NB4 (cell line): Measurements from ENCODE around the gene QRICH2.
A peak's percentile ranks its signal among the peaks of the same experiment; 100 is the strongest.

Experiments
- DNase-seq: peaks from one replicate; pipeline ENCODE4 v3.0.0; 2010; ENCODE audit warnings: low read depth
- H3K4me3 ChIP-seq: one replicate; pipeline ENCODE4 v1.5.1; 2011; ENCODE audit warnings: mild to moderate bottlenecking, low read depth, low read length, moderate library complexity
- MYC ChIP-seq: IDR thresholded peaks from 2 replicates; pipeline ENCODE4 v1.6.1; 2011; ENCODE audit warnings: low read depth, low read length
- POLR2A ChIP-seq: IDR thresholded peaks from 2 replicates; pipeline ENCODE4 v1.6.1; 2011; ENCODE audit warnings: mild to moderate bottlenecking; ENCODE audit not compliant: insufficient read length; ENCODE audit errors: extremely low read depth
- TF ChIP-seq, protein P1 (sequence below): IDR thresholded peaks from one replicate; pipeline ENCODE4 v1.5.1; 2012; ENCODE audit warnings: low read depth, low read length
- TF ChIP-seq, protein P2 (sequence below): IDR thresholded peaks from 2 replicates; pipeline ENCODE4 v1.6.1; 2011; ENCODE audit warnings: low read depth, low read length

The QRICH2 gene

GRCh38 chr17:76264755-76265623 lies 43.1 kb downstream of the QRICH2 start, which contains the start of gene UBALD2:
Gene UBALD2, plus strand, starts transcription at chr17:76265348. Its CDS starts 158 bp downstream, at chr17:76265506.
- peak; percentile 99 for DNase-seq
- peak within 1 kb of the TSS; percentile 85 for H3K4me3 ChIP-seq
- peak; percentile 69 for TF ChIP-seq POLR2A
- TF ChIP-seq, protein P1, sequence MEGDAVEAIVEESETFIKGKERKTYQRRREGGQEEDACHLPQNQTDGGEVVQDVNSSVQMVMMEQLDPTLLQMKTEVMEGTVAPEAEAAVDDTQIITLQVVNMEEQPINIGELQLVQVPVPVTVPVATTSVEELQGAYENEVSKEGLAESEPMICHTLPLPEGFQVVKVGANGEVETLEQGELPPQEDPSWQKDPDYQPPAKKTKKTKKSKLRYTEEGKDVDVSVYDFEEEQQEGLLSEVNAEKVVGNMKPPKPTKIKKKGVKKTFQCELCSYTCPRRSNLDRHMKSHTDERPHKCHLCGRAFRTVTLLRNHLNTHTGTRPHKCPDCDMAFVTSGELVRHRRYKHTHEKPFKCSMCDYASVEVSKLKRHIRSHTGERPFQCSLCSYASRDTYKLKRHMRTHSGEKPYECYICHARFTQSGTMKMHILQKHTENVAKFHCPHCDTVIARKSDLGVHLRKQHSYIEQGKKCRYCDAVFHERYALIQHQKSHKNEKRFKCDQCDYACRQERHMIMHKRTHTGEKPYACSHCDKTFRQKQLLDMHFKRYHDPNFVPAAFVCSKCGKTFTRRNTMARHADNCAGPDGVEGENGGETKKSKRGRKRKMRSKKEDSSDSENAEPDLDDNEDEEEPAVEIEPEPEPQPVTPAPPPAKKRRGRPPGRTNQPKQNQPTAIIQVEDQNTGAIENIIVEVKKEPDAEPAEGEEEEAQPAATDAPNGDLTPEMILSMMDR, result no peak
- TF ChIP-seq, protein P2, sequence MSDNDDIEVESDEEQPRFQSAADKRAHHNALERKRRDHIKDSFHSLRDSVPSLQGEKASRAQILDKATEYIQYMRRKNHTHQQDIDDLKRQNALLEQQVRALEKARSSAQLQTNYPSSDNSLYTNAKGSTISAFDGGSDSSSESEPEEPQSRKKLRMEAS, result peak; percentile 72
- peak; percentile 82 for TF ChIP-seq MYC

DNA sequence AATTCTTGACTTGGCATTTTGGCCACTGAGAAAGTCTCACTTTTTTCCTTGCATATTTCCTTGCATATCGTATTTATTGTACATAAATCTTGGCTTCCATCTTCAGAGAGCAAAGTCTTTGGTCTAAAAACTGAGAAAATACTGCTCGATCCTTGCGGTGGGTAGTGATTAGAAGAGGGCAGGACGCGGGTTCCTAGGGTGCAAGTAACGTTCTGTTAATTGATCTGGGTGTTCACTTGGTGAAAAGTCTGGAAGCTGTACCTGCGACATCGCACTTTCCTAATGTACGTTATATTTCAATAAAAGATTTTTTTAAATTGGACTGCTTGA lies 43.7 kb downstream of the QRICH2 start:
- TF ChIP-seq, protein P1, result no peak
- TF ChIP-seq MYC (no peak), POLR2A (no peak)
- TF ChIP-seq, protein P2, result no peak
- no peak for DNase-seq
- H3K4me3 ChIP-seq, result peak overlapping the region; percentile 47

- TF ChIP-seq POLR2A (no peak), MYC (no peak)
- TF ChIP-seq, protein P2, result no peak
- TF ChIP-seq, protein P1, result no peak
- no peak for DNase-seq
- no peak overlapping the region for H3K4me3 ChIP-seq
These were observed 44.2 kb downstream of the QRICH2 start for GRCh38 chr17:76263896-76264295.

GRCh38 chr17:76262732-76263344 lies 45.2 kb downstream of the QRICH2 start:
- H3K4me3 ChIP-seq, result no peak overlapping the region
- TF ChIP-seq, protein P2, result peak; percentile 53; the same call in 1 of the 2 replicates
- no peak for TF ChIP-seq MYC
- peak; percentile 80 for DNase-seq

GRCh38 chr17:76261421-76262215 lies 46.5 kb downstream of the QRICH2 start:
- H3K4me3 ChIP-seq, result no peak overlapping the region
- no peak for DNase-seq
- TF ChIP-seq, protein P1, result no peak
- TF ChIP-seq, protein P2, result no peak
- TF ChIP-seq MYC, result no peak
- no peak for TF ChIP-seq POLR2A
